HUES64 (cell line): ENCODE results near the gene SLC38A7.
"Not testable (repeated sequence)": the region's sequence is repeated elsewhere in the genome, so short reads cannot be mapped to it uniquely, and the experiment has no call there.

ENCODE experiments used
- H3K27ac ChIP-seq: 2 replicates; pipeline ENCODE4 v1.7.0; 2013; ENCODE audit warnings: low read depth, low read length, inconsistent platforms
- H3K27me3 ChIP-seq: 2 replicates; pipeline ENCODE4 v1.6.1; 2013; ENCODE audit warnings: mild to moderate bottlenecking, low read length; ENCODE audit not compliant: insufficient read depth
- H3K36me3 ChIP-seq: 2 replicates; pipeline ENCODE4 v1.6.1; 2013; ENCODE audit warnings: mild to moderate bottlenecking, low read length; ENCODE audit not compliant: insufficient read depth
- H3K4me1 ChIP-seq: 2 replicates; pipeline ENCODE4 v1.6.1; 2013; ENCODE audit warnings: mild to moderate bottlenecking, low read length, moderate library complexity; ENCODE audit not compliant: insufficient read depth
- H3K4me3 ChIP-seq: 2 replicates; pipeline ENCODE4 v1.5.1; 2013; ENCODE audit warnings: mild to moderate bottlenecking, low read length, moderate library complexity
- H3K9ac ChIP-seq: 2 replicates; pipeline ENCODE4 v1.6.1; 2013; ENCODE audit warnings: mild to moderate bottlenecking, low read depth, low read length
- H3K9me3 ChIP-seq: 2 replicates; pipeline ENCODE4 v1.6.1; 2013; ENCODE audit warnings: low read depth, low read length; ENCODE audit not compliant: insufficient read depth
- WGBS: fragments of 150-250, 120-280 bp; methylation state at CpG from one replicate; pipeline ENCODE4 v1.1.7; 2013; ENCODE audit warnings: missing lambda C conversion rate; 5-methylcytosine and 5-hydroxymethylcytosine counted together

Gene SLC38A7

GRCh38 chr16:58716468-58716867 lies 31.9 kb upstream of the SLC38A7 start:
- 95% methylated on average over 8 of the region's 8 CpGs for WGBS
- Histone ChIP-seq H3K4me1 (no peaks in the 10 kb centered on the region), H3K36me3 (peaks cover 95% of the 10 kb centered on the region), H3K9me3 (no peaks in the 10 kb centered on the region), H3K27ac (no peak overlapping the region), H3K9ac (no peak overlapping the region), H3K27me3 (no peaks in the 10 kb centered on the region), H3K4me3 (no peak overlapping the region)

GRCh38 chr16:58713742-58714141 lies 29.2 kb upstream of the SLC38A7 start:
- H3K9me3 ChIP-seq = no peaks in the 10 kb centered on the region
- no peak overlapping the region for H3K9ac ChIP-seq
- WGBS = 100% methylated on average over 1 of the region's 1 CpG
- peaks cover 90% of the 10 kb centered on the region for H3K36me3 ChIP-seq
- H3K4me1 ChIP-seq = no peaks in the 10 kb centered on the region
- no peak overlapping the region for H3K4me3 ChIP-seq
- H3K27ac ChIP-seq = no peak overlapping the region
- no peaks in the 10 kb centered on the region for H3K27me3 ChIP-seq

GRCh38 chr16:58709333-58709732 lies 24.8 kb upstream of the SLC38A7 start:
- H3K4me1 ChIP-seq = no peaks in the 10 kb centered on the region
- H3K9ac ChIP-seq = no peak overlapping the region
- no peaks in the 10 kb centered on the region for H3K27me3 ChIP-seq
- H3K36me3 ChIP-seq = peaks cover 79% of the 10 kb centered on the region
- H3K9me3 ChIP-seq = no peaks in the 10 kb centered on the region
- no peak overlapping the region for H3K27ac ChIP-seq
- H3K4me3 ChIP-seq = no peak overlapping the region
- WGBS = 97% methylated on average over 7 of the region's 7 CpGs

- Histone ChIP-seq H3K27ac (no peak overlapping the region), H3K36me3 (no peaks in the 10 kb centered on the region), H3K27me3 (no peaks in the 10 kb centered on the region), H3K9me3 (no peaks in the 10 kb centered on the region), H3K4me3 (no peak overlapping the region), H3K4me1 (no peaks in the 10 kb centered on the region), H3K9ac (no peak overlapping the region)
- WGBS = 95% methylated on average over 4 of the region's 4 CpGs
Observed at GRCh38 chr16:58699151-58699550, 14.6 kb upstream of the SLC38A7 start.

GRCh38 chr16:58695368-58695767 lies 10.8 kb upstream of the SLC38A7 start:
- Histone ChIP-seq H3K9ac (no peak overlapping the region), H3K4me1 (no peaks in the 10 kb centered on the region), H3K9me3 (peaks cover 7% of the 10 kb centered on the region), H3K36me3 (no peaks in the 10 kb centered on the region), H3K27ac (no peak overlapping the region), H3K4me3 (no peak overlapping the region), H3K27me3 (no peaks in the 10 kb centered on the region)
- 86% methylated on average over 1 of the region's 1 CpG for WGBS

GRCh38 chr16:58692450-58692849 lies 7.9 kb upstream of the SLC38A7 start:
- peaks cover 7% of the 10 kb centered on the region for H3K9me3 ChIP-seq
- no peaks in the 10 kb centered on the region for H3K36me3 ChIP-seq
- no peak overlapping the region for H3K4me3 ChIP-seq
- no CpG with 5 or more reads among the region's 1 CpG for WGBS
- H3K27ac ChIP-seq = no peak overlapping the region
- H3K4me1 ChIP-seq = no peaks in the 10 kb centered on the region
- H3K27me3 ChIP-seq = no peaks in the 10 kb centered on the region
- no peak overlapping the region for H3K9ac ChIP-seq

- not testable (repeated sequence) for H3K4me1 ChIP-seq, H3K27ac ChIP-seq
- WGBS = 85% methylated on average over 6 of the region's 8 CpGs
Observed at GRCh38 chr16:58686985-58687706, 2.6 kb upstream of the SLC38A7 start.

GRCh38 chr16:58685084-58685449 lies 497 bp upstream of the SLC38A7 start:
- WGBS = 79% methylated on average over 6 of the region's 6 CpGs

More at GRCh38 chr16:58686985-58687706, 2.6 kb upstream of the SLC38A7 start:
- not testable (repeated sequence) for H3K9me3 ChIP-seq, H3K27me3 ChIP-seq, H3K4me3 ChIP-seq, H3K9ac ChIP-seq, H3K36me3 ChIP-seq

GRCh38 chr16:58684001-58684353 lies 593 bp downstream of the SLC38A7 start:
- H3K36me3 ChIP-seq = peaks cover 11% of the 10 kb centered on the region
- no peaks in the 10 kb centered on the region for H3K4me1 ChIP-seq
- 45% methylated on average over 3 of the region's 3 CpGs for WGBS
- H3K27me3 ChIP-seq = no peaks in the 10 kb centered on the region
- H3K9me3 ChIP-seq = no peaks in the 10 kb centered on the region
- H3K9ac ChIP-seq = peak overlapping the region; percentile 87
- peak overlapping the region; percentile 91 for H3K4me3 ChIP-seq
- H3K27ac ChIP-seq = no peak overlapping the region; the same call in 1 of the 2 replicates

More at GRCh38 chr16:58685084-58685449, 497 bp upstream of the SLC38A7 start:
- Histone ChIP-seq H3K4me3 (peak overlapping the region; percentile 91; the same call in 1 of the 2 replicates), H3K27ac (no peak overlapping the region), H3K9ac (no peak overlapping the region), H3K27me3 (no peaks in the 10 kb centered on the region), H3K4me1 (no peaks in the 10 kb centered on the region), H3K9me3 (no peaks in the 10 kb centered on the region), H3K36me3 (0 out of 2 replicates have a peak, but pooled peaks cover 3% of the 10 kb centered on the region)

- peaks cover 45% of the 10 kb centered on the region for H3K36me3 ChIP-seq
- no peaks in the 10 kb centered on the region for H3K9me3 ChIP-seq
- WGBS = 95% methylated on average over 16 of the region's 16 CpGs
- H3K4me1 ChIP-seq = no peaks in the 10 kb centered on the region
- no peak overlapping the region for H3K4me3 ChIP-seq
- no peak overlapping the region for H3K27ac ChIP-seq
- no peaks in the 10 kb centered on the region for H3K27me3 ChIP-seq
- no peak overlapping the region for H3K9ac ChIP-seq
Observed at GRCh38 chr16:58679763-58680162, 4.8 kb downstream of the SLC38A7 start.

- H3K4me1 ChIP-seq = no peaks in the 10 kb centered on the region
- peaks cover 51% of the 10 kb centered on the region for H3K36me3 ChIP-seq
- no peak overlapping the region for H3K9ac ChIP-seq
- H3K27me3 ChIP-seq = no peaks in the 10 kb centered on the region
- no peaks in the 10 kb centered on the region for H3K9me3 ChIP-seq
- WGBS = 91% methylated on average over 3 of the region's 3 CpGs
- no peak overlapping the region for H3K4me3 ChIP-seq
- no peak overlapping the region for H3K27ac ChIP-seq
Observed at GRCh38 chr16:58678716-58679115, 5.9 kb downstream of the SLC38A7 start.

GRCh38 chr16:58678269-58678668 lies 6.3 kb downstream of the SLC38A7 start:
- H3K4me3 ChIP-seq = no peak overlapping the region
- H3K27ac ChIP-seq = no peak overlapping the region
- no peaks in the 10 kb centered on the region for H3K9me3 ChIP-seq
- H3K36me3 ChIP-seq = peaks cover 51% of the 10 kb centered on the region
- WGBS = 99% methylated on average over 4 of the region's 4 CpGs
- no peak overlapping the region for H3K9ac ChIP-seq
- H3K4me1 ChIP-seq = no peaks in the 10 kb centered on the region
- no peaks in the 10 kb centered on the region for H3K27me3 ChIP-seq
